ENCODE results near the gene NRF1.

- TF ChIP-seq CTCF (IDR thresholded peaks at IDR 0.05), result no peak
- TF ChIP-seq POLR2AphosphoS5 (IDR thresholded peaks at IDR 0.05; ENCODE audit: insufficient read depth in 1 of 2, low read depth in 1 of 2), result no peak
- no peak for TF ChIP-seq POLR2A (IDR thresholded peaks at IDR 0.05)
These were observed 159.8 kb downstream of the NRF1 start for GRCh38 chr7:129771201-129771927.

All from vagina (tissue), 2 donors.